Smooth muscle cell of the brain vasculature (primary cell): Measurements from ENCODE around the gene DMRTC2.

ENCODE experiments used
- DNase-seq: peaks from one replicate; pipeline ENCODE4 v3.0.0-alpha.2; 2012; ENCODE audit warnings: low read depth, low spot score

The DMRTC2 gene

DNA sequence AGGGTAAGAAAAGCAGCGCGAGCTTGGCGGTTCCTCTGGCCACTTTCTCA, at the start of gene DMRTC2:
TSS of gene DMRTC2 (plus strand) at position 42 of the 50 bp plus-strand sequence. CDS start 2,387 bp downstream, outside the sequence.
- no peak for DNase-seq

DNA sequence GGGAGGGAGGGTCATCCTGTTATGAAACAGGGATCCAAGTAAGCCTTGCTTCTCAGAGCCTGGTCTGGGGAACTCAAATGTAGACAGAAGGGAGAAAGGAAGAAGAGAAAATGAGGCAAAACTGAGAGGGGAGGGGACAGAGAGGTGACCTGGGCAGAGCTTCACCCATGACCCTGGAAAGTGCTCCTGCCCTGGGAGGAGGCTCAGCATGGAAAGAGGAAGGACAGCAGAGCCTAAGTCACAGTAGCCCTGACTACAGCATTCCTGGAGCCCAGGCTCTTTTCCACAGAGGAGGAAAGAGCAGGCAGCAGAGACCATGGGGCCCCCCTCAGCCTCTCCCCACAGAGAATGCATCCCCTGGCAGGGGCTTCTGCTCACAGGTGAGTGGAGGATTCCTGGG, 48.5 kb upstream of the DMRTC2 start, which contains the start of gene CEACAM3:
TSS of gene CEACAM3 (plus strand) at position 226 of the 400 bp plus-strand sequence. CDS start at position 317, 91 bp downstream.
- DNase-seq = no peak

DNA sequence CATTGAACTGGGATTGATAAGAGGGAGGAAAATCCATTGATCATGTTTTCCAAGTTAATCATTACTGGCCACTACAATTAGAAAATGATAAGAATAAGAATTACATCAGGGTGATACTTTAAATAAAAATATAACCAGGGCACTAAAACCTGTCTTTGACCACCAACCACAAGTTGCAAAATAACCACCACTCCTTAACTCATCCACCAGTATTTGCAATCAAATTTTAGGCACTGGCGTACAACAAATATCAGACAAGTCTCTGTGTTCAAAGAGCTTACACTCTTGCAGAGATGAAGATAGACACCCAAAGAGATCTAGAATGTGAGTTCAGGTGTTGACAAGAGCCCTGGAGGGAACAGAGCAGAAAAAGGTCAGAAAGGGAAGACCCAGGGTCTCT, 47.9 kb upstream of the DMRTC2 start:
- DNase-seq = no peak

DNA sequence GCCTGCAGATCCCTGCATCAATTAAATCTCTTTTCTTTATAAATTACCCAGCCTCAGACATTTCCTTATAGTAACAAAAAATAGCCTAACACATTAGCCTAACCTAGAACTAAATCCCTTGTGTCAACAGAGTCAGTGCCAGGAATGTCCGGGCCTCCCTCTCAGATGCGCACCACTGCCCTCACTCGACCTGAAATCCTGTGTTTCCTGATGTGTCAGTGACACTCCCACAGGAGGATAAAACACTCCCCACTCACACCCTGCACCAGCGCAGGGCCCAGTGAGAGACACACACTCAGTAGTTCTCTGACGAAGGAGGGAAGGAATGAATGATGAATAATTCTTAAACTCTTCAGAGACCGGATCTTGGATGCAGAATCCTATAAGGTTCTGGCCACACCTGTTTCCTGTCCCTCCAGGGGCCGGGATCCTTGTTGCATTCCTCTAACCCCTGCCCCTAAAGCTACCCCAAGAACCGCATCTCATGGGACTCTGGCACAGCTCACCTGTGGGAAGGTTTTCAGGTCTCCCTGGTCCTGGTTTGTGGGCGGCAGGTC, 45.3 kb upstream of the DMRTC2 start:
- DNase-seq = no peak

DNA sequence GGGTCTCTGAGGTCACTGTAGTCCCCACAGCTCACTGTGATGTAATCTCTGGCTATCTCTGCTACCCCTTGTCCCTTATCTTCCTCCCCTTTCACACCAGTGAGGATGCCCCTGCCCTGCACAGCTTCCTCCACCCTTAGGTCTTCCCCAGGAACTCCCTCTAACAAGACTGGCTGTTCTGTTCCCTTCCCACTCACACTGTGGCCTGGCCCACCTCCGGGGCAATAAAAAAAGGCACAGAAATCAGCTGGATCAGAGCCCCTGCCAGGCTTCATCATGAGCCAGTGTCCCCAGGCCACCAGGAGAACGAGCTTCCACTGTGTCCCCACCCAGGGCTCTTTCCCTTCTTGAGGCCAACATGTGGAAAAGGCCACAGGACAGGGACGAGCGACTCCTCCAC, 43.8 kb upstream of the DMRTC2 start:
- no peak for DNase-seq

DNA sequence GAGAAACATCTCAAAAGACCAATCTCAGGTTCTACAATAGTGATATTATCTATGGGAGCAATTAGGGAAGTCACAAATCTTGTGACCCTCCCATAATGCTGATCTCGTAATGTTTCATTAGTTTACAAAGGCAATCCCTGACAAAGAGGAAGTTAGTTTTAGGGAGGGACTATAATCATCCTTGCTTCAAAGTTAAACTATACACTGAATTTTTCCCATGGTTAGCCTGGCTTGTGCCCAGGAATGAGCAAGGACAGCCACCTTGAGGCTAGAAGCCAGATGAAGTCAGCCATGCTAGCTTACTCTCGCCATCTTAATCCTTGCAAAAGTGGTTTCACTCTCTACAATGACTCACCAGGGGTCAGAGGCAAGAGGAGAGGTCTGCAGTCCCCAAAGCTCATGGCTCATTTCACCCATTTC, 43.0 kb upstream of the DMRTC2 start:
- no peak for DNase-seq

DNA sequence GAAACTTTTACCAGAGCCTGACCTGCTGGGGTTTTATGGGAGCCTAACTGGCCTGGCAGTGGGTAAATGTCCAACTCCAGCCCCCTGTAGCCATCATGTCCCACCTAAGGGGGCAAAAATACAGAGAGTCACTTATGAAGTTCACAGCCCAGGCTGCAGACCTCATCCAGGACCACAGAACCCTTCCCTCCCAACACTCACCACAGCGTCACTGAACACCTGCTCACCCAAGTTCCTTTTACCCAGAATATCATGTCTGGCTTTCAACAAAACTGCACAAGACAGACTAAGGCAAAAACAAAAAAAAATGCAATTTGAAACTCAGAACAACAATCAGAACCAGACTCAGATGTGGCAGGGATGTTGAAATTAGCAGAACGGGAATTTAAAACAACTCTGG, 42.1 kb upstream of the DMRTC2 start:
- DNase-seq = no peak

DNA sequence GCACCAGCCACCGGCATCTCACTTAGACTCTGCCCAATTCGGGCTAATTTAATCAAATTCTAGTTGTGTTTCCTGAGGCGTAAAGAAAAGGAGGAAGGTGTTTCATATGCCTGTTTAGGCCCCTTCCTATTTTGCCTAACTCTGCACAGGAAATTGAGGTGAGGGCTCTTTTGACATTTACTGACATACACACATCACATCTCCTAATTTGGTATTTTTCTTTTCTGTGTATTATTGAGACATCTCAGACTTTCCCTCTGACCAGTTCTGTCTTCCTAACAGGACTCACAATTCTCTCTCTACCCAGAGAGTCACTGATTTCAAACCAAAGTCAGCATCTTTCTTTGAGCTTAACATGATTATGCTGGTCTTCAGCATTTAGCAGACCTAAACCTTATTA, 40.5 kb upstream of the DMRTC2 start:
- no peak for DNase-seq

DNA sequence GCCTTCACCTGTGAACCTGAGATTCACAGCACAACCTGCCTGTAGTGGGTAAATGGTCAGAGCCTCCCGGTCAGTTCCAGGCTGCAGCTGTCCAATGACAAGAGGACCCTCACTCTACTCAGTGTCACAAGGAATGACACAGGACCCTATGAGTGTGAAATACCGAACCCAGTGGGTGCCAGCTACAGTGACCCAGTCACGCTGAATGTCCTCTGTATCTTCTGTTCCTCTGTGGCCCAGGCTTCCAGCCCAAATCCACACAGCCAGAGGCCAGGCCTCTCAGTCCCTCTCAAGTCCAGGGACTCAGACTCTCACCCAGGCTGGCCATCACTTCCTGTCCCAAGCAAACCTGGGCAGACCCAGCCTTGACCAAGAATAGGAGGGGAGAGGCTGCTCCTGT, 37.7 kb upstream of the DMRTC2 start:
- no peak for DNase-seq

DNA sequence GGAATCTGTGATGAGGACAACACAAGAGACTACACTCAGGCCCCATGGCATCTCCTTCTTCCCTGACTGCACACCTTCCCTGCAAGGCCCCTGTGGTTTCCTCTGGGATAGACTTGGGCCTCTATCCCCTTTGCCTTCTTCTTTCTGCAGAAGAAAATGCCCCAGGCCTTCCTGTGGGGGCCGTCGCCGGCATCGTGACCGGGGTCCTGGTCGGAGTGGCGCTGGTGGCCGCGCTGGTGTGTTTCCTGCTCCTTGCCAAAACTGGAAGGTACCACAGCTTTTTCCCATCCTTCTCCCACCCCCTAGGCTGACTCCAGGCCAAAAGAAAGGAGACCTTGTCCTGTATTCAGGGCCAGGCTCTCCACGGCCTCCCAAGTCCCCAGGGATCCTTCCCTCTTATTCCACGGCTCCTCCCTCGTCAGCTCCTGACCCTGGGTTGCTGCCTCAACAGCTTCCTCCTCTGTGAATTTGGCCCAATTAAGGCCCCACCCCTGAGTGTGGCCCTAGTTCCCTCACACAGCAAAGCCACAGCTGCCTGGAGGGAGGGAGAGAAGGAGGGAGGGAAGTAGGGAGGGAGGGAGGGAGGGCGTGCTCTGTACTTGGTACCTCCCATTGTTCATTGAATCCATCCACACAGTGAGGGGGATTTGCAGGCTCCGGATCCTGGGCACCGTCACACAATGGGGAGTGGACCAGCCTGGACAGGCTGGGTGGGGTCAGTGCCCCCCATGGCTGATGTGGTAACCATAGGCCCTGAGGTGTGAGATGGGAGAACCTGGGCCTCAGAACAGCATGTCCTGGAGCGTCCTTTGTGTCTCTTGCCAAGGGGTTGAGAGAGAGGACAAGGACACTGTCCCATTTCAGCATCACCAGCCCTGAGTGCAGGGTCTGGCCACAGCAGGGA, 35.9 kb upstream of the DMRTC2 start:
- DNase-seq = no peak

DNA sequence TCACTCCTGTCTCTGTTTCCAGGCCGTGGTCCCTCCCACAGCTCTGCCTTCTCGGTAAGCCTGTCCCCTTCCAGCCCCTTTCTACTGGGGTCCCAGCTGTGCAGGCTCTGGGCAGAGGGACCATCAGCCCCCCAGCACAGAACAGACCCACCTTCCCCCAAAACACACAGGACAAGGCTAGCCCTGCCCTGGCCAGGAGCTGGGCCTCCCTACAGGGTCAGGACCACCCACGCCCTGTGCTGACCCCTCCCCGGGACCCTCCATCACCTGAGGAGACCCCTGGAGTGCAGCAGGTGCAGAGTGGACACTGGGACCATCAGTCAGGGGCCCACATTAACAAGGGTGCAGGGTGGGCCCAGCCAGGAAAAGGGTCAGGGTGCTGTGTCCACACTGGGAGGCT, 34.5 kb upstream of the DMRTC2 start:
- no peak for DNase-seq

DNA sequence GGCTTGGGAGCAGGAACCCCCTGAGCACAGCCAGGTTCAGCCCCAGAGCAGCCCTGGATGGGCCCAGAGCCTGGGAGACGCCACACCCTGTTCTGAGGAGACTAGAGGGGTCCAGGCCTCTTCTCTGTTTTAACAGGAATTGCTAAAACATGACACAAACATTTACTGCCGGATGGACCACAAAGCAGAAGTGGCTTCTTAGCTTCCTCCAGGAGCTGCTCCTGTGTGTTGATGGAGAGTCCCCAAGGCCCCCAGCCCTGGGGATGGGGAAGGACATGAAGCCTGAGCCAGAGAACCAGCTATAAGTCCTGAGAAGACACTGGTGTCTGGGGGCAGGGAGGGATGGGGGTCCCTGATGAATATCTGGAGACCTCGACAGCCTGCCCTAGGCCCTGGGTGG, 33.8 kb upstream of the DMRTC2 start:
- no peak for DNase-seq

DNA sequence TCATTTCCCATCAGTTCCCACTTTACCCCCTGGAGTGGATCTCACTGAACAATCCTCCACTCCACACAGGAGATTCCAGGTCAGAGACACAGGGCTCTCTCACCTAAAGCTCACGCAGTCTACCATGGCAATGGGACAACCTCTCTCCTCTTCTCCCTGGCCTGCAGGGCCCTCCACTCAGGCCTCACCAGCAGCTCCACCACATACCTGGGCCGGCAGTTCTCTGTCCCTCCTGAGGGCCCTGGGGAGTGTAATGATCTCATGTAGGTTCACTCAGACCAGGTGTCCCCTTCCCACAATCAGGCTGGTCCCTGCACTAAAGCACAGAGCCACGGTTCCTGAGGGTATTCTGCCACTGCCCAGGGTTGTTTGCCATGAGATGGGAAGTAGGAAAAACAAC, 32.9 kb upstream of the DMRTC2 start:
- no peak for DNase-seq

DNA sequence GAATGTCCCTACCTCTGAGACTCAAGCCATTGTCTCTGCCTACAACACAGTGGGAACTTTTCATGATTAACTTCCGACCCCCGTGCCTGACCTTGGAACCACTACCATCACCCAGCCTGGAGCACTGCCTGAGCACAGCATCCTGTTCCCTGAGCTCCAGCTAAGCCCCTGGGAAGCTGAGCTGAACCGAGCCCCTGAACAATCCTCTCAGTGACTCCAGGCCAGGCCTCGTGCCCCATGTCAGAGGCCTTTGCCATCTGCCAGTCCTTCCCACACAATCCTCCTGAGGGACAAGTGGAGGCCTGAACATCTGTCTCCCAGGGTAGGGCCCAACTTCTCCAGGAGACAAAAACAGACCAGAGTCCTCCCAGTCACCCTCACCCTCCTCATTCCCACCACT, 30.9 kb upstream of the DMRTC2 start:
- no peak for DNase-seq

DNA sequence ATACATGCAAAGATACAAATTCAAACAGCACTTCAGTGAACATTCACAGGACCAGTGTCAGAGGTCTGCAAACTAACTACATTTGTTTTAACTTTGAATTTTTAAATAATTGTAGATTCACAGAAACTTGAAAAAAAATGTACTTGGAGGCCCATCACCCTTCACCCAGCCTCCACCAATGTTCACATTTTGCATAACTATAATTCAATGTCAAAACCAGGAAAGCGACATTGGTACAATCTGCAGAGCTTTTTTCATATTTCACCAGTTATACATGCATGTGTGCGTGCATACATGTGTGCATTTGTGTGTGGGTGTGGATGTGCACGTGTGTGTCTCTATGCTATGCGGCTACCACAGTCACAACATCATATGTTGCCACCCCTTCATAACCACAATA, 29.5 kb upstream of the DMRTC2 start:
- no peak for DNase-seq

DNA sequence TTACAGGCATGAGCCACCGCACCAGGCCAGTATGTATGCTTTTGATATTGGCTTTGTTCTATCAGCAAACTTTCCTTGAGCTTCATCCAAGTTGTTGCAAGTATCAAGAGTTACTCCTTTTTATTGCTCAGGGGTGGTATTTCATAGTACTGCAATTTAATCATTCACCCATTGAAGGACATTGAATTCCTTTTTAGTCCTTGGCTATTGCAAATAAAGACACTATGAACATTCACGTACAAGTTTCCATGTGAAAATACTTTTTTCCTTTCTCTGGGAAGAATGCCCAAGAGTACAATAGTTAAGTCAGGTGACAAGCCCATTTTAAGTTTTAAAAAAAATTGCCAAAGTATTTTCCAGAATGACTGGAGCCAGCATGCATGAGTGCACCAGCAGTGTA, 28.1 kb upstream of the DMRTC2 start:
- DNase-seq = no peak

DNA sequence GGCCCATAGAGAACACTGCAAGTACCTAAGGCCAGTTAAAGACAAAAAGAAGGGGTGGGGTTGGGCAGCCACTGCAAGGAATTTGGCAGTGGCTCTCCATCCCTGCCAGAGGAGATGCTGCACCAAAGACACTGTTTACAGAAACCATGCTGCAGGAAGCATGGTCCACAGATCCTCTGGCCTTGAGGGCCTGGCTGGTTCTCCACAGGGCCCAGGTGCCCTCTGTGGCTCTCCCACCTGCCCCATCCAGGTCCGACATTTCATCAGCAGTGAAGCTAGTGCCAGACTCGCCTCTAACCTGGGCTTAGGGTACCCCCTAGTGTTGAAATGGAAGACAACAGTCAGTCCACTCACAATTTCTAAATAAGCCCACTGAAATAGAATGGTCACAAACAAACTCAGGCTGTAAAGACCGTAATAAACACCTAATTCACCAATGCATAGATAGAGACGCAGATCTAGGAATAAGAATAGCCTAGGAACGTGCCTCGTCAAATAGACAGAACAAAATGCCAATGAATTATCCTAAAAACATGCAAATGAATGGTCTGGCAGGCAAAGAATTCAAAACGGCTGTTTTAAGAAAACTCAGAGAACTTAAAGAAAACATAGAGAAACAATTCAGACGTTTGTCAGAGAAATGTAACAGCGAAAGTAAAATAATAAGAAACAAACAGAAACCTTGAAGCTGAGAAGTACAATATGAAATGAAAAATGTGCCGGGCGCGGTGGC, 23.7 kb upstream of the DMRTC2 start:
- no peak for DNase-seq

DNA sequence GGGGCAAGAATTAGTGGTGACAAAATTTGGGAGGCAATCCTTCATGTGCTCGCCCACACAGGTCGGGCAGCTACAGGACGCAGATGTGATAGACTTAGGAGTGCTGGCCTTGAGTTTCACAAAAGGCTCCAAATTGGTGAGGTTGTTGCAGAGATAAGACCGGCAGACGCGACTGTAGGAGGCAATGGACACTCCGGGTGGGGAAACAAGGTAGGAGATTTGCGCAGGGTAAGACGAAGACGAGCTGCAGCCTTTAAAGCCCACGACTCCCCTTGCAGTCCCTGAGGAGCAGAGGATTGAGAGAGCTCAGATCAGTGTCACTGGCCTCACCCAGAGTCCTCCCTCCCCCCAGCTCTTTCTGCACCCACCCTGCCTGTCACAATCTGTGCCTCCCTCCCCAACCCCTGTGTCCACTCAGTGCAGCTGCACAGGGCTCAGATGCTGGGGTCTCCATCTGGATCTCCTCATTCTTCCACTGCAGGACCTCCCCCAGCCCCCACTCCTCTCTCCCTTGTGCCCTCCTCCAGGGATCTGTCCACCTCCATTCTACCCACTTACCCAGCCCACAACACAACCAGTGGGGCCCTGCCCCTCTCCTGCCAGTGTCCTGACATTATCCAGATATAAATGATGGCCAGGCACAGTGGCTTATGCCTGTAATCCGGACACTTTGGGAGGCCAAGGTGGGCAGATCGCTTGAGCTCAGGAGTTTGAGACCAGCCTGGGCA, 6.7 kb upstream of the DMRTC2 start:
- no peak for DNase-seq

DNA sequence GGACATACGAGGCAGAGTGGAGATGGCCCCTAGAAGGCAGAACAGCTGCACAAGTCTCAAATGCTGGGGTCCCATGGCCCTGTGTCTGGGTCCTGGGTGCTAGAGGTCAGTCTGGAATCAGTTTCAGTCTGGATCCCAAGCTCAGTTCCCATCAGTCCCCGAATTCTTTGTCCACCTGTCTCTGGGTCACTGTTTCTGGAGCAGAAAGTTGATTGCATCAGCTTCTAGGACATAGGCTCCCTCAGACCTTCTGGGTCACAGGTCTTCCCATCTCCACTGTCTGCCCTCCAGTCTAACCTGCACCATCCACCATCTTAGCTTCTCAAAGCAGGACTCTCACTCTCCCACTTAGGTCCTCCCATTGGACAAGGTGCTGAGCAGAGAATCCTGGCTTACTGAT, 5.6 kb upstream of the DMRTC2 start:
- DNase-seq = no peak

DNA sequence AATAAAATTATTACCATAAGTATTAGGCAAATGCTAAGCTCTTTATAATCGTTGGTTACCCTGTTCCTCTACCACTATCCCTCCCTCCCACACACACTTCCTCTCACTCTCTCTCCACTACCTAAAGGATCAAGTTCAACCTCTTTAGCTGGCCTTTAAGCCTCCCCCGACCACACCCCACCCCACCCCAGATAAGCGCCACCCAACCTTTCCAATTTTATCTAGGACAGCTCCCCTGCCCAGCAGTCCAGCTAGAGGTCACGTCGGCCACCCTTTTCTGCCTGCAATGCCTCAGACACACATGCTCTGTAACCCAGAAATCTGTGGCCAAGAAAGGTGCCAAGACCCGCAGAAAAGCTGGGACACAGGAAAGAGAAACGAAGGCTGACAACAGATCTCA, 1.5 kb upstream of the DMRTC2 start:
- DNase-seq = no peak

DNA sequence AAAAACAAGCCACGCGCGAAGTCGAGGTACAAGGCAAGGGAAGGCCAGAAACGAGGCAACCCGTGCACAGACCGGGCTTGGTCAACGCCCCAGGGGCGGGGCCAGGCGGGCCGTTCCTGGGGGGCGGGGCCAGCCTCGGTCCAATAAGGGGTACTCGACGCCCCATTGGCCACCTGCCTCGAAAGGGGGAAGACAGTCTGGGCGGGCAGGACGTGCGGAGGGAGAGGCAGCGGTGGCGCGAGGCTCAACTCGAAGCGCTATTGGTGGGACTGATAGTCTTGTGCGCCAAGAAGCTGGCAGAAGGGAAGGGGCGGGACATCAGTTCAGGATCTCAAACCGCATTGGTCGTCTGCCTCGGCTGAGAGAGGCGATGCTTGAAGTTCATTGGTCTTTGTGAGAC, 241 bp upstream of the DMRTC2 start, which contains the start of gene LYPD4:
TSS of gene LYPD4 (minus strand) at position 83 of the 400 bp plus-strand sequence. CDS start 5,398 bp downstream, outside the sequence.
- no peak for DNase-seq

DNA sequence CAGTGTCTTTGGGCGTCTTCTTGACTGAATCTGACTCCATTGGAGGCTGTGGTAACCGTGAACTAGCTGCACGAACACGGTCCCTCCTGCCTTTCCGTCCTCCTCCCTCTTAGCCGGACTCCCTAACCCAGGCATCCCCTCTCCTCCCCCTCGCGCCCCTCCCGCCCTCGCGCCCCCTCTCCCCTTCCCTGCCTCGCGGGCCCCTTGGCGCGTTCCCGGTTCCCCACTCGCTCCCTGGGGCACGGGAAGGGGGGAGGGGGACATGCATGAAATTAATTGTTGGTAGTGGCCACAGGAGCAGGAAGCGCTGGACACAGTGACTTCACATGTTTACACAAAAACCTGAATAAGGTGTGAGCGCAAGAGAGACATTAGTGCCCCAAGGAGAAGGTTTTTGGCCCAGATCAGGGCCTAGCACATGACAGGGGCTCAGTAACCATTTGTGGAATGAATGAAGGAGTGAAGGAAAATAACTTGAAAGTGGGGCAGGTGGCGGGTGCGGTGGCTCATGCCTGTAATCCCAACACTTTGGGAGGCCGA, 279 bp downstream of the DMRTC2 start:
- DNase-seq = no peak
